Fibroblast of lung (primary cell): ENCODE data around the gene ZNF771. TPM values are rescaled to one million over a fixed set of nuclear protein-coding genes. Genes with fewer than 3 reads are reported as not detected.

Experiments used
- DNase-seq, 2 donors: peaks; one replicate each; pipeline versions ENCODE4 v3.0.0 to v3.0.0-alpha.2; 2010; ENCODE audit warnings: low read depth in 2 of 2
- H2AFZ ChIP-seq: 2 replicates; pipeline ENCODE4 v1.5.1; 2012; ENCODE audit warnings: low read length, control low read depth, inconsistent platforms
- H3K27ac ChIP-seq: 2 replicates; pipeline ENCODE4 v1.5.1; 2011; ENCODE audit warnings: low read length, control low read depth; ENCODE audit not compliant: insufficient read depth
- H3K27me3 ChIP-seq: 2 replicates; pipeline ENCODE4 v1.5.1; 2011; ENCODE audit warnings: mild to moderate bottlenecking, low read length; ENCODE audit not compliant: control insufficient read depth, insufficient read depth
- H3K36me3 ChIP-seq: 2 replicates; pipeline ENCODE4 v1.5.1; 2011; ENCODE audit warnings: low read length; ENCODE audit not compliant: control insufficient read depth, insufficient read depth
- H3K4me1 ChIP-seq: 2 replicates; pipeline ENCODE4 v1.5.1; 2011; ENCODE audit warnings: low read length; ENCODE audit not compliant: control insufficient read depth, insufficient read depth; ENCODE audit errors: extremely low read depth
- H3K4me2 ChIP-seq: 2 replicates; pipeline ENCODE4 v1.5.1; 2011; ENCODE audit warnings: low read length, control low read depth; ENCODE audit not compliant: insufficient read depth; ENCODE audit errors: extremely low read depth
- H3K4me3 ChIP-seq, 4 experiments: fragments of 200-600 bp in 1 of 4; sonication (generic) in 1 of 4; replicated peaks in 1 of 4; 2 replicates each; pipeline ENCODE4 v1.5.1; 2011 to 2016; ENCODE audit warnings: low read length in 4 of 4, low read depth in 3 of 4, mild to moderate bottlenecking in 3 of 4, control low read depth in 2 of 4, inconsistent platforms in 1 of 4, mixed read lengths in 1 of 4; ENCODE audit not compliant: insufficient read depth in 1 of 4; ENCODE audit errors: control extremely low read depth in 1 of 4
- H3K79me2 ChIP-seq: 2 replicates; pipeline ENCODE4 v1.5.1; 2012; ENCODE audit warnings: mild to moderate bottlenecking, low read length, inconsistent platforms; ENCODE audit not compliant: control insufficient read depth, insufficient read depth
- H3K9ac ChIP-seq: 2 replicates; pipeline ENCODE4 v1.5.1; 2011; ENCODE audit warnings: mild to moderate bottlenecking, low read length, control low read depth; ENCODE audit not compliant: insufficient read depth
- H3K9me3 ChIP-seq: 2 replicates; pipeline ENCODE4 v1.5.1; 2012; ENCODE audit warnings: low read depth, low read length; ENCODE audit not compliant: control insufficient read depth, insufficient read depth
- H4K20me1 ChIP-seq: 2 replicates; pipeline ENCODE4 v1.5.1; 2011; ENCODE audit warnings: low read length; ENCODE audit not compliant: control insufficient read depth, insufficient read depth; ENCODE audit errors: extremely low read depth
- CTCF ChIP-seq, 2 donors: IDR thresholded peaks in 1 of 2; conservative IDR thresholded peaks in 1 of 2; 1 replicate in 1 of 2; 2 replicates in 1 of 2; pipeline ENCODE4 v1.5.1; 2011 to 2012; ENCODE audit warnings: low read length in 2 of 2, control low read depth in 1 of 2, inconsistent platforms in 1 of 2, low read depth in 1 of 2, mild to moderate bottlenecking in 1 of 2
- EZH2 ChIP-seq: IDR thresholded peaks from 2 replicates; pipeline ENCODE4 v1.5.1; 2012; ENCODE audit warnings: low read length, control low read depth, mild to moderate bottlenecking; ENCODE audit errors: missing control alignments
- polyA plus RNA-seq, 2 donors: library from polyadenylated mRNA; depleted of rRNA in 1 of 2; stranded (reverse) in 1 of 2; unstranded in 1 of 2; fragments of >200 nt; gene quantifications; 2 replicates each; pipeline ENCODE4 v1.2.1, GENCODE V29; 2011 to 2012; ENCODE audit warnings: missing spikeins in 1 of 2
- total RNA-seq: library from RNA; depleted of rRNA; stranded (reverse); fragments of >200 nt; gene quantifications from 2 replicates; pipeline ENCODE4 v1.2.1, GENCODE V29; 2014

ZNF771 gene
- total and polyA plus RNA-seq, 2 donors (not counting 1 experiment from before 2014, with no cell fraction given): 3.1 to 8.4 TPM

GRCh38 chr16:30418350-30419181 is 11.2 kb downstream of the ZNF771 start:
- peak overlapping the region; percentile 82 for H2AFZ ChIP-seq
- no peaks in the 10 kb centered on the region for H4K20me1 ChIP-seq
- peak overlapping the region in 3 of 4 experiments; percentile 51 to 59 (median 57) for H3K4me3 ChIP-seq
- no peak for DNase-seq
- H3K36me3 ChIP-seq: peaks cover 2% of the 10 kb centered on the region
- H3K9me3 ChIP-seq: no peaks in the 10 kb centered on the region
- no peaks in the 10 kb centered on the region for H3K27me3 ChIP-seq
- TF ChIP-seq CTCF (conservative IDR thresholded peaks at IDR 0.05 in 1 of 2, IDR thresholded peaks at IDR 0.05 in 1 of 2; ENCODE audit: low read depth in 1 of 2, low read length in 2 of 2) (no peak), EZH2 (no peak)
- no peak overlapping the region for H3K27ac ChIP-seq
- H3K79me2 ChIP-seq: no peaks in the 10 kb centered on the region
- peak overlapping the region; percentile 51 for H3K4me2 ChIP-seq
- no peaks in the 10 kb centered on the region for H3K4me1 ChIP-seq
- H3K9ac ChIP-seq: no peak overlapping the region

GRCh38 chr16:30421010-30421409 is 13.6 kb downstream of the ZNF771 start:
- TF ChIP-seq EZH2: no peak
- TF ChIP-seq CTCF (conservative IDR thresholded peaks at IDR 0.05 in 1 of 2, IDR thresholded peaks at IDR 0.05 in 1 of 2; ENCODE audit: low read depth in 1 of 2, low read length in 2 of 2): no peak
- H3K27me3 ChIP-seq: no peaks in the 10 kb centered on the region
- no peak for DNase-seq
- H3K9ac ChIP-seq: no peak overlapping the region
- H3K9me3 ChIP-seq: no peaks in the 10 kb centered on the region
- H3K36me3 ChIP-seq: peaks cover 7% of the 10 kb centered on the region
- no peak overlapping the region for H2AFZ ChIP-seq
- no peaks in the 10 kb centered on the region for H3K4me1 ChIP-seq
- no peak overlapping the region for H3K27ac ChIP-seq
- H3K79me2 ChIP-seq: no peaks in the 10 kb centered on the region
- H4K20me1 ChIP-seq: no peaks in the 10 kb centered on the region
- H3K4me3 ChIP-seq: no peak overlapping the region
- H3K4me2 ChIP-seq: no peak overlapping the region

GRCh38 chr16:30428055-30428454 is 20.6 kb downstream of the ZNF771 start:
- DNase-seq: no peak
- peaks cover 2% of the 10 kb centered on the region for H3K4me1 ChIP-seq
- no peaks in the 10 kb centered on the region for H4K20me1 ChIP-seq
- TF ChIP-seq CTCF (conservative IDR thresholded peaks at IDR 0.05 in 1 of 2, IDR thresholded peaks at IDR 0.05 in 1 of 2; ENCODE audit: low read depth in 1 of 2, low read length in 2 of 2) (no peak), EZH2 (no peak)
- no peak overlapping the region for H3K4me2 ChIP-seq
- H3K9ac ChIP-seq: no peak overlapping the region
- no peak overlapping the region for H3K4me3 ChIP-seq
- H3K27ac ChIP-seq: no peak overlapping the region
- H3K27me3 ChIP-seq: no peaks in the 10 kb centered on the region
- no peaks in the 10 kb centered on the region for H3K9me3 ChIP-seq
- H3K36me3 ChIP-seq: peaks cover 9% of the 10 kb centered on the region
- H2AFZ ChIP-seq: no peak overlapping the region
- H3K79me2 ChIP-seq: peaks cover 6% of the 10 kb centered on the region
